ENCODE results near the gene PLXNA4.

- no peak for TF ChIP-seq CTCF (IDR thresholded peaks at IDR 0.05; ENCODE audit: low read length)
- TF ChIP-seq EZH2 (IDR thresholded peaks at IDR 0.05; ENCODE audit: borderline replicate concordance, low read length): no peak
Measured at GRCh38 chr7:132576721-132577085, 433 bp upstream of the PLXNA4 start.
